Esophagus squamous epithelium (tissue), 5 donors: ENCODE results near the gene TMEM163. TPM values are rescaled to one million over a fixed set of nuclear protein-coding genes. Genes with fewer than 3 reads are reported as not detected.

Experiments
- DNase-seq: peaks from one replicate; lab custom pipeline; 2025; lab: John Stamatoyannopoulos, UW
- H3K27ac ChIP-seq, 4 donors: fragments of 200-600 bp; sonication (generic); one replicate each; pipeline ENCODE4 v1.5.1; 2016 to 2019; ENCODE audit warnings: mild to moderate bottlenecking in 1 of 4
- H3K27me3 ChIP-seq, 4 donors: fragments of 200-600 bp; sonication (generic); 1 replicate in 3 of 4; 2 replicates in 1 of 4; pipeline versions ENCODE4 v1.5.1 to v1.6.0; 2017 to 2021; ENCODE audit warnings: antibody characterized with exemption in 1 of 4
- H3K36me3 ChIP-seq, 3 donors: fragments of 200-600 bp; sonication (generic); one replicate each; pipeline ENCODE4 v1.5.1; 2016 to 2019
- H3K4me1 ChIP-seq, 3 donors: fragments of 200-600 bp; sonication (generic); one replicate each; pipeline ENCODE4 v1.5.1; 2017 to 2019
- H3K4me3 ChIP-seq, 4 donors: fragments of 200-600 bp; sonication (generic); 1 replicate in 3 of 4; 2 replicates in 1 of 4; pipeline ENCODE4 v1.5.1; 2016 to 2019; ENCODE audit warnings: mild to moderate bottlenecking in 2 of 4, moderate library complexity in 1 of 4
- H3K9me3 ChIP-seq, 3 donors: fragments of 200-600 bp; sonication (generic); one replicate each; pipeline ENCODE4 v1.5.1; 2016 to 2019
- CTCF ChIP-seq, 6 experiments: fragments of 450-650 bp in 4 of 6; fragments of 200-600 bp in 2 of 6; sonication (generic) in 2 of 6; IDR thresholded peaks; one replicate each; pipeline ENCODE4 v1.5.1; 2016 to 2019; ENCODE audit warnings: antibody characterized with exemption in 6 of 6, mild to moderate bottlenecking in 4 of 6, moderate library complexity in 4 of 6
- POLR2A ChIP-seq, 4 donors: fragments of 450-650 bp; IDR thresholded peaks; one replicate each; pipeline ENCODE4 v1.6.1; 2017; ENCODE audit warnings: antibody characterized with exemption in 4 of 4, mild to moderate bottlenecking in 4 of 4, moderate library complexity in 3 of 4
- WGBS, 2 donors: methylation state at CpG; one replicate each; pipeline ENCODE4 v1.1.5; 2018; 5-methylcytosine and 5-hydroxymethylcytosine counted together
- intact Hi-C: fragments of 100-400 bp; cut with DNase I; formaldehyde crosslinking; loops from one replicate; pipeline ENCODE4 v1.15.0; 2022
- total RNA-seq, 4 donors: library from RNA; depleted of rRNA; stranded (reverse); fragments of >200 nt; gene quantifications; one replicate each; pipeline ENCODE4 v1.1.0, GENCODE V29; 2016
- donor health status: DM: yes; HTN: yes; CAD: no.

TMEM163 gene
- total RNA-seq, 4 donors from 2014 or later, result 0.09 to 0.19 (median 0.12) TPM; not detected in 1

GRCh38 chr2:134611316-134611715, 107.5 kb downstream of the TMEM163 start:
- Histone ChIP-seq H3K4me1 (no peaks in the 10 kb centered on the region), H3K9me3 (no peaks in the 10 kb centered on the region), H3K27ac (no peak overlapping the region), H3K4me3 (no peak overlapping the region), H3K36me3 (no peaks in the 10 kb centered on the region), H3K27me3 (peaks cover 0 to 3% (median 0%) of the 10 kb centered on the region in 4 donors)
- 77 to 86% methylated on average over 1 of the region's 1 CpG for WGBS, 2 donors
- no peak for TF ChIP-seq POLR2A (IDR thresholded peaks at IDR 0.05)
- no peak for TF ChIP-seq CTCF (IDR thresholded peaks at IDR 0.05)
- DNase-seq, result no peak
- intact Hi-C loops, result no loop called here

- no peak for TF ChIP-seq CTCF (IDR thresholded peaks at IDR 0.05)
- TF ChIP-seq POLR2A (IDR thresholded peaks at IDR 0.05), result no peak
- no peaks in the 10 kb centered on the region for H3K4me1 ChIP-seq
Measured at GRCh38 chr2:134610871-134611270, 107.9 kb downstream of the TMEM163 start.

GRCh38 chr2:134609924-134610513, 108.8 kb downstream of the TMEM163 start:
- Histone ChIP-seq H3K4me3 (no peak overlapping the region), H3K36me3 (no peaks in the 10 kb centered on the region), H3K27me3 (peaks cover 0 to 3% (median 0%) of the 10 kb centered on the region in 4 donors), H3K27ac (no peak overlapping the region), H3K4me1 (no peaks in the 10 kb centered on the region), H3K9me3 (no peaks in the 10 kb centered on the region)
- DNase-seq, result no peak
- 75 to 82% methylated on average over 3 to 4 of the region's 8 CpGs for WGBS, 2 donors
- intact Hi-C loops, result no loop called here
- TF ChIP-seq CTCF (IDR thresholded peaks at IDR 0.05), result no peak
- TF ChIP-seq POLR2A (IDR thresholded peaks at IDR 0.05), result no peak

More at GRCh38 chr2:134610871-134611270, 107.9 kb downstream of the TMEM163 start:
- intact Hi-C loops, result no loop called here
- Histone ChIP-seq H3K36me3 (no peaks in the 10 kb centered on the region), H3K9me3 (no peaks in the 10 kb centered on the region), H3K27me3 (peaks cover 0 to 3% (median 0%) of the 10 kb centered on the region in 4 donors), H3K4me3 (no peak overlapping the region), H3K27ac (no peak overlapping the region)
- DNase-seq, result no peak
- WGBS, 2 donors, result 74 to 88% methylated on average over 2 of the region's 2 CpGs

GRCh38 chr2:134603966-134604365, 114.8 kb downstream of the TMEM163 start:
- no peak for DNase-seq
- H3K4me1 ChIP-seq, result no peaks in the 10 kb centered on the region
- TF ChIP-seq POLR2A (IDR thresholded peaks at IDR 0.05) (no peak), CTCF (IDR thresholded peaks at IDR 0.05) (no peak)
- peaks cover 0 to 3% (median 0%) of the 10 kb centered on the region in 3 donors for H3K9me3 ChIP-seq
- H3K36me3 ChIP-seq, result no peaks in the 10 kb centered on the region
- 29 to 41% methylated on average over 3 to 5 of the region's 5 CpGs for WGBS, 2 donors
- intact Hi-C loops, result no loop called here
- H3K27ac ChIP-seq, result no peak overlapping the region
- no peak overlapping the region for H3K4me3 ChIP-seq
- H3K27me3 ChIP-seq, result peaks cover 0 to 12% (median 0%) of the 10 kb centered on the region in 4 donors

GRCh38 chr2:134602666-134603065, 116.1 kb downstream of the TMEM163 start:
- Histone ChIP-seq H3K9me3 (peaks cover 0 to 3% (median 0%) of the 10 kb centered on the region in 3 donors), H3K36me3 (no peaks in the 10 kb centered on the region), H3K4me3 (no peak overlapping the region), H3K27me3 (peaks cover 0 to 12% (median 0%) of the 10 kb centered on the region in 4 donors), H3K4me1 (no peaks in the 10 kb centered on the region), H3K27ac (no peak overlapping the region)
- intact Hi-C loops, result no loop called here
- no peak for DNase-seq
- 77 to 89% methylated on average over 4 of the region's 4 CpGs for WGBS, 2 donors
- TF ChIP-seq POLR2A (IDR thresholded peaks at IDR 0.05), result no peak
- no peak for TF ChIP-seq CTCF (IDR thresholded peaks at IDR 0.05)
